Smooth muscle cell (in vitro differentiated cells): ENCODE measurements around the gene PCDHB11. TPM values are rescaled to one million over a fixed set of nuclear protein-coding genes. Genes with fewer than 3 reads are reported as not detected.
A peak's percentile ranks its signal among the peaks of the same experiment; 100 is the strongest.
"Not testable (repeated sequence)": the region's sequence is repeated elsewhere in the genome, so short reads cannot be mapped to it uniquely, and the experiment has no call there.

Source experiments
- DNase-seq: peaks from one replicate; lab custom pipeline; 2025; ENCODE audit not compliant: unreplicated experiment; lab: John Stamatoyannopoulos, UW
- H2AFZ ChIP-seq: fragments of 200-600 bp; sonication (generic); 2 replicates; pipeline ENCODE4 v1.6.0; 2016; ENCODE audit warnings: antibody characterized with exemption, low read depth, mild to moderate bottlenecking
- H3F3A ChIP-seq: fragments of 200-600 bp; sonication (generic); 2 replicates; pipeline ENCODE4 v1.6.0; 2017; ENCODE audit warnings: antibody characterized with exemption, low read depth
- H3K27ac ChIP-seq: fragments of 200-600 bp; sonication (generic); 2 replicates; pipeline ENCODE4 v1.5.1; 2016; ENCODE audit warnings: low read depth, mild to moderate bottlenecking
- H3K27me3 ChIP-seq: fragments of 200-600 bp; sonication (generic); 2 replicates; pipeline ENCODE4 v1.6.1; 2016; ENCODE audit warnings: low read depth, mild to moderate bottlenecking
- H3K36me3 ChIP-seq: fragments of 200-600 bp; sonication (generic); 2 replicates; pipeline ENCODE4 v1.5.1; 2016; ENCODE audit warnings: low read depth
- H3K4me1 ChIP-seq: fragments of 200-600 bp; sonication (generic); 2 replicates; pipeline ENCODE4 v1.5.1; 2016; ENCODE audit warnings: low read depth
- H3K4me2 ChIP-seq: fragments of 200-600 bp; sonication (generic); 2 replicates; pipeline ENCODE4 v1.6.0; 2016; ENCODE audit warnings: mild to moderate bottlenecking
- H3K4me3 ChIP-seq: fragments of 200-600 bp; sonication (generic); 2 replicates; pipeline ENCODE4 v1.5.1; 2016; ENCODE audit warnings: mild to moderate bottlenecking
- H3K79me2 ChIP-seq: fragments of 200-600 bp; sonication (generic); 2 replicates; pipeline ENCODE4 v1.6.0; 2016; ENCODE audit warnings: low read depth, mild to moderate bottlenecking
- H3K9ac ChIP-seq: fragments of 200-600 bp; sonication (generic); 2 replicates; pipeline ENCODE4 v1.6.0; 2016; ENCODE audit warnings: low read depth
- H3K9me3 ChIP-seq: fragments of 200-600 bp; sonication (generic); replicated peaks from 2 replicates; pipeline ENCODE4 v1.5.1; 2016; ENCODE audit warnings: low read depth
- H4K20me1 ChIP-seq: fragments of 200-600 bp; sonication (generic); 2 replicates; pipeline ENCODE4 v1.6.0; 2016; ENCODE audit warnings: low read depth
- CTCF ChIP-seq: fragments of 200-600 bp; sonication (generic); IDR thresholded peaks from 2 replicates; pipeline ENCODE4 v1.5.1; 2017; ENCODE audit warnings: borderline replicate concordance, mild to moderate bottlenecking, antibody characterized with exemption; ENCODE audit not compliant: insufficient read depth, poor library complexity, severe bottlenecking
- WGBS: methylation state at CpG from one replicate; pipeline ENCODE4 v1.1.7; 2016; ENCODE audit warnings: low lambda C conversion rate; 5-methylcytosine and 5-hydroxymethylcytosine counted together
- polyA plus RNA-seq: library from polyadenylated mRNA; unstranded; fragments of >200 nt; fragmentation: Nextera tagmentation; extraction: Ambion mirVana; gene quantifications from 2 replicates; pipeline ENCODE4 v1.2.1, GENCODE V29; 2016
- total RNA-seq: library from RNA; depleted of rRNA; stranded (reverse); fragments of >200 nt; gene quantifications from 2 replicates; pipeline ENCODE4 v1.2.3, GENCODE V29; 2014

Gene PCDHB11
- total and polyA plus RNA-seq, 2 experiments from 2014 or later: 1.7 to 1.8 TPM

GRCh38 chr5:141208478-141208877, 9.1 kb downstream of the PCDHB11 start, which contains the start of gene PCDHB12:
TSS of gene PCDHB12 (plus strand) at chr5:141208719. CDS start at chr5:141208908, 189 bp downstream.
- no peaks in the 10 kb centered on the region for H3K27me3 ChIP-seq
- 58% methylated on average over 11 of the region's 11 CpGs for WGBS
- no peaks in the 10 kb centered on the region for H3K4me1 ChIP-seq
- no peaks in the 10 kb centered on the region for H3F3A ChIP-seq
- no peak within 1 kb of the TSS for H3K4me2 ChIP-seq
- H3K36me3 ChIP-seq: no peaks in the 10 kb centered on the region
- no peak within 1 kb of the TSS for H3K9ac ChIP-seq
- no peaks in the 10 kb centered on the region for H3K79me2 ChIP-seq
- H4K20me1 ChIP-seq: no peaks in the 10 kb centered on the region
- no peak for DNase-seq
- no peak within 1 kb of the TSS for H3K27ac ChIP-seq
- peaks cover 2% of the 10 kb centered on the region for H3K9me3 ChIP-seq
- H2AFZ ChIP-seq: no peak within 1 kb of the TSS
- no peak within 1 kb of the TSS for H3K4me3 ChIP-seq
- TF ChIP-seq CTCF: peak; percentile 23

GRCh38 chr5:141210281-141210680, 10.9 kb downstream of the PCDHB11 start:
- 96% methylated on average over 39 of the region's 39 CpGs for WGBS
- DNase-seq, H3K79me2 ChIP-seq, H3K27me3 ChIP-seq, H3K4me2 ChIP-seq, H4K20me1 ChIP-seq, H3K4me3 ChIP-seq, H3K36me3 ChIP-seq, H3K4me1 ChIP-seq, H3F3A ChIP-seq, H2AFZ ChIP-seq, H3K9ac ChIP-seq, H3K9me3 ChIP-seq, H3K27ac ChIP-seq: not testable (repeated sequence)

GRCh38 chr5:141210849-141211248, 11.4 kb downstream of the PCDHB11 start:
- not testable (repeated sequence) for H3K9me3 ChIP-seq, H3K9ac ChIP-seq, DNase-seq, H3F3A ChIP-seq, H3K79me2 ChIP-seq, H3K4me1 ChIP-seq, H2AFZ ChIP-seq, H3K27ac ChIP-seq, H4K20me1 ChIP-seq, H3K36me3 ChIP-seq, H3K4me2 ChIP-seq, H3K4me3 ChIP-seq, H3K27me3 ChIP-seq
- 95% methylated on average over 21 of the region's 27 CpGs for WGBS

- peak; percentile 29 for TF ChIP-seq CTCF
- not testable (repeated sequence) for H2AFZ ChIP-seq, H4K20me1 ChIP-seq, H3K4me2 ChIP-seq, H3K9me3 ChIP-seq, H3K9ac ChIP-seq, H3K27ac ChIP-seq, H3F3A ChIP-seq, H3K27me3 ChIP-seq, DNase-seq, H3K79me2 ChIP-seq, H3K4me1 ChIP-seq, H3K36me3 ChIP-seq
- 38% methylated on average over 13 of the region's 18 CpGs for WGBS
- peak within 1 kb of the TSS; percentile 39 for H3K4me3 ChIP-seq
Observed at GRCh38 chr5:141213656-141214339, 14.4 kb downstream of the PCDHB11 start, which contains the start of gene PCDHB13. TSS of gene PCDHB13 (plus strand) at chr5:141213919. CDS start at chr5:141214124, 205 bp downstream.

- not testable (repeated sequence) for H3K4me2 ChIP-seq, H4K20me1 ChIP-seq, H3K4me3 ChIP-seq, H3F3A ChIP-seq, H2AFZ ChIP-seq, H3K27me3 ChIP-seq, H3K4me1 ChIP-seq, H3K9ac ChIP-seq, H3K9me3 ChIP-seq, H3K79me2 ChIP-seq, H3K36me3 ChIP-seq, DNase-seq, H3K27ac ChIP-seq
- WGBS: 98% methylated on average over 12 of the region's 12 CpGs
Observed at GRCh38 chr5:141214583-141214982, 15.2 kb downstream of the PCDHB11 start.

- H3K9ac ChIP-seq, H3K9me3 ChIP-seq, H4K20me1 ChIP-seq, H3K79me2 ChIP-seq, H2AFZ ChIP-seq, H3K4me2 ChIP-seq, H3K36me3 ChIP-seq, H3K4me3 ChIP-seq, H3K27me3 ChIP-seq, H3K4me1 ChIP-seq, H3F3A ChIP-seq, DNase-seq, H3K27ac ChIP-seq: not testable (repeated sequence)
- WGBS: 97% methylated on average over 28 of the region's 40 CpGs
Observed at GRCh38 chr5:141215504-141215903, 16.1 kb downstream of the PCDHB11 start.

- H3K4me2 ChIP-seq, H4K20me1 ChIP-seq, H3K4me3 ChIP-seq, H3F3A ChIP-seq, H3K36me3 ChIP-seq, DNase-seq, H3K27ac ChIP-seq, H3K9ac ChIP-seq, H3K79me2 ChIP-seq, H3K27me3 ChIP-seq, H3K9me3 ChIP-seq, H3K4me1 ChIP-seq, H2AFZ ChIP-seq: not testable (repeated sequence)
- 97% methylated on average over 15 of the region's 26 CpGs for WGBS
Observed at GRCh38 chr5:141216035-141216434, 16.6 kb downstream of the PCDHB11 start.
